Peyer's patch (tissue), 4 donors: ENCODE measurements around the gene PPIL6.

Experiments
- POLR2A ChIP-seq, 2 donors: fragments of 450-650 bp; IDR thresholded peaks; one replicate each; pipeline ENCODE4 v1.5.1; 2017; ENCODE audit warnings: antibody characterized with exemption in 2 of 2, mild to moderate bottlenecking in 2 of 2, moderate library complexity in 2 of 2
- TF ChIP-seq, protein P1 (sequence below), 6 experiments: fragments of 450-650 bp in 4 of 6; fragments of 200-600 bp in 2 of 6; sonication (generic) in 1 of 6; IDR thresholded peaks; one replicate each; pipeline ENCODE4 v1.5.1; 2017 to 2019; ENCODE audit warnings: antibody characterized with exemption in 6 of 6, mild to moderate bottlenecking in 3 of 6, moderate library complexity in 1 of 6

DNA sequence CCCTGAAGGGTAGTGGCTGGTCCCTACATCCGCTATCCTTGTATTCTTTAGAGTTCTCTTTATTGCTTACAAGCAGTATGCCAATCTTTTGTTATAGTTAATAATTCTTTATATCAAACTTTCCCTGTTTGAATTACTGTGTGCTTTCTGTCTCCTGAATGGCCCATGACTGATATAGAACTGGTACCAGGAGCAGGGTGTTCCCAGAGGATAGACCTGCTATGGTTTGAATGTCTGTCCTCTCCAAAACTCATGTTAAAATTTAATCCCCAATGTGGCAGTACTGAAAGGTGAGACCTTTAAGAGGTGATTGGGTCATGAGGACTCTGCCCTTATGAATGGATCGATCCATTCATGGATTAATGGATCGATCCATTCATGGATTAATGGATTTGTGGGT lies 84.2 kb downstream of the PPIL6 start:
- TF ChIP-seq POLR2A (IDR thresholded peaks at IDR 0.05): no peak
- TF ChIP-seq, protein P1, sequence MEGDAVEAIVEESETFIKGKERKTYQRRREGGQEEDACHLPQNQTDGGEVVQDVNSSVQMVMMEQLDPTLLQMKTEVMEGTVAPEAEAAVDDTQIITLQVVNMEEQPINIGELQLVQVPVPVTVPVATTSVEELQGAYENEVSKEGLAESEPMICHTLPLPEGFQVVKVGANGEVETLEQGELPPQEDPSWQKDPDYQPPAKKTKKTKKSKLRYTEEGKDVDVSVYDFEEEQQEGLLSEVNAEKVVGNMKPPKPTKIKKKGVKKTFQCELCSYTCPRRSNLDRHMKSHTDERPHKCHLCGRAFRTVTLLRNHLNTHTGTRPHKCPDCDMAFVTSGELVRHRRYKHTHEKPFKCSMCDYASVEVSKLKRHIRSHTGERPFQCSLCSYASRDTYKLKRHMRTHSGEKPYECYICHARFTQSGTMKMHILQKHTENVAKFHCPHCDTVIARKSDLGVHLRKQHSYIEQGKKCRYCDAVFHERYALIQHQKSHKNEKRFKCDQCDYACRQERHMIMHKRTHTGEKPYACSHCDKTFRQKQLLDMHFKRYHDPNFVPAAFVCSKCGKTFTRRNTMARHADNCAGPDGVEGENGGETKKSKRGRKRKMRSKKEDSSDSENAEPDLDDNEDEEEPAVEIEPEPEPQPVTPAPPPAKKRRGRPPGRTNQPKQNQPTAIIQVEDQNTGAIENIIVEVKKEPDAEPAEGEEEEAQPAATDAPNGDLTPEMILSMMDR (IDR thresholded peaks at IDR 0.05): no peak
